HT1080 (cell line): Measurements from ENCODE around the gene CD81. TPM values are rescaled to one million over a fixed set of nuclear protein-coding genes. Genes with fewer than 3 reads are reported as not detected.

Source experiments
- DNase-seq: peaks from one replicate; pipeline ENCODE4 v3.0.0-alpha.2; 2015; ENCODE audit warnings: low read depth
- total RNA-seq: library from RNA; depleted of rRNA; stranded (reverse); fragments of >200 nt; shearing (Covaris generic); gene quantifications from 2 replicates; pipeline ENCODE4 v1.2.3, GENCODE V29; 2014

The CD81 gene
- total RNA-seq, 1 experiment from 2014 or later = 171 TPM

- DNase-seq = no peak
These were observed 26.0 kb downstream of the CD81 start for GRCh38 chr11:2402890-2403645.

- no peak for DNase-seq
These were observed 27.7 kb downstream of the CD81 start for GRCh38 chr11:2404735-2405196.

GRCh38 chr11:2406451-2406850 lies 29.3 kb downstream of the CD81 start:
- no peak for DNase-seq

- no peak for DNase-seq
These were observed 29.8 kb downstream of the CD81 start for GRCh38 chr11:2406878-2407410.

GRCh38 chr11:2408671-2409070 lies 31.6 kb downstream of the CD81 start:
- DNase-seq = no peak

GRCh38 chr11:2409126-2409525 lies 32.0 kb downstream of the CD81 start:
- DNase-seq = no peak

GRCh38 chr11:2409611-2410468 lies 32.7 kb downstream of the CD81 start:
- DNase-seq = no peak

- DNase-seq = no peak
These were observed 33.5 kb downstream of the CD81 start for GRCh38 chr11:2410616-2411015.

- DNase-seq = no peak
These were observed 34.6 kb downstream of the CD81 start for GRCh38 chr11:2411446-2412305.

GRCh38 chr11:2412323-2412722 lies 35.2 kb downstream of the CD81 start:
- no peak for DNase-seq

GRCh38 chr11:2413742-2414579 lies 36.9 kb downstream of the CD81 start:
- DNase-seq = no peak

- no peak for DNase-seq
These were observed 37.5 kb downstream of the CD81 start for GRCh38 chr11:2414616-2415015.

- no peak for DNase-seq
These were observed 38.1 kb downstream of the CD81 start for GRCh38 chr11:2415171-2415570.

GRCh38 chr11:2415601-2416380 lies 38.7 kb downstream of the CD81 start:
- DNase-seq = no peak

- no peak for DNase-seq
These were observed 39.7 kb downstream of the CD81 start for GRCh38 chr11:2416765-2417164.

- DNase-seq = no peak
These were observed 41.0 kb downstream of the CD81 start for GRCh38 chr11:2417856-2418692.

GRCh38 chr11:2418693-2419360 lies 41.7 kb downstream of the CD81 start:
- no peak for DNase-seq
